ENCODE results near the gene CBLB.

Gene CBLB

DNA sequence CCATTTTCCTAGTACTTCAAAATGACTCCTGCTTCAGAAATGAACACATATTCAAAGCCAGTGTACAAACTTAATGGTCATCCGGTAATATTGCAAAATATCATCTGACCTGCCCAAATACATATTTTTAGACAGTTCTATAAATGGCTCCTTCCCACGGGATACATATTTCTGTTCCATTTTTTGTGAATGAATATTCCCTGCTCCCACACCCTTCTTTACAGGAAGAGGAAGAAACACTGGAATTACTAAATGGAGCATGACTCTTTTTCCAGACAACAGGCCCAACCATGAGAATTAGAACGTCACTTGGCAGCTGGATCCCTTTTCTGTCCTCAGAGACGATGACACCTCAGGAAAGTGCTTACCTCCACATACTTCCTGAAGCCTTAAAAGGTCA, 38.0 kb upstream of the CBLB start:
- DNase-seq (ENCODE audit: low read depth) = no peak
- TF ChIP-seq, protein P1, sequence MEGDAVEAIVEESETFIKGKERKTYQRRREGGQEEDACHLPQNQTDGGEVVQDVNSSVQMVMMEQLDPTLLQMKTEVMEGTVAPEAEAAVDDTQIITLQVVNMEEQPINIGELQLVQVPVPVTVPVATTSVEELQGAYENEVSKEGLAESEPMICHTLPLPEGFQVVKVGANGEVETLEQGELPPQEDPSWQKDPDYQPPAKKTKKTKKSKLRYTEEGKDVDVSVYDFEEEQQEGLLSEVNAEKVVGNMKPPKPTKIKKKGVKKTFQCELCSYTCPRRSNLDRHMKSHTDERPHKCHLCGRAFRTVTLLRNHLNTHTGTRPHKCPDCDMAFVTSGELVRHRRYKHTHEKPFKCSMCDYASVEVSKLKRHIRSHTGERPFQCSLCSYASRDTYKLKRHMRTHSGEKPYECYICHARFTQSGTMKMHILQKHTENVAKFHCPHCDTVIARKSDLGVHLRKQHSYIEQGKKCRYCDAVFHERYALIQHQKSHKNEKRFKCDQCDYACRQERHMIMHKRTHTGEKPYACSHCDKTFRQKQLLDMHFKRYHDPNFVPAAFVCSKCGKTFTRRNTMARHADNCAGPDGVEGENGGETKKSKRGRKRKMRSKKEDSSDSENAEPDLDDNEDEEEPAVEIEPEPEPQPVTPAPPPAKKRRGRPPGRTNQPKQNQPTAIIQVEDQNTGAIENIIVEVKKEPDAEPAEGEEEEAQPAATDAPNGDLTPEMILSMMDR (IDR thresholded peaks at IDR 0.05; ENCODE audit: control insufficient read depth, extremely low read depth, insufficient read depth) = no peak
- H3K4me3 ChIP-seq (ENCODE audit: low read depth, low read length) = no peak overlapping the region

- TF ChIP-seq, protein P1 (IDR thresholded peaks at IDR 0.05; ENCODE audit: control insufficient read depth, extremely low read depth, insufficient read depth) = no peak
- DNase-seq (ENCODE audit: low read depth) = no peak
- H3K4me3 ChIP-seq (ENCODE audit: low read depth, low read length) = no peak overlapping the region
Observed at GRCh38 chr3:105906345-105906744, 37.5 kb upstream of the CBLB start.

GRCh38 chr3:105905328-105905727, 36.5 kb upstream of the CBLB start:
- H3K4me3 ChIP-seq (ENCODE audit: low read depth, low read length) = no peak overlapping the region
- no peak for DNase-seq (ENCODE audit: low read depth)
- TF ChIP-seq, protein P1 (IDR thresholded peaks at IDR 0.05; ENCODE audit: control insufficient read depth, extremely low read depth, insufficient read depth) = no peak

GRCh38 chr3:105904678-105905284, 36.0 kb upstream of the CBLB start:
- DNase-seq (ENCODE audit: low read depth) = no peak
- TF ChIP-seq, protein P1 (IDR thresholded peaks at IDR 0.05; ENCODE audit: control insufficient read depth, extremely low read depth, insufficient read depth) = no peak
- H3K4me3 ChIP-seq (ENCODE audit: low read depth, low read length) = no peak overlapping the region

DNA sequence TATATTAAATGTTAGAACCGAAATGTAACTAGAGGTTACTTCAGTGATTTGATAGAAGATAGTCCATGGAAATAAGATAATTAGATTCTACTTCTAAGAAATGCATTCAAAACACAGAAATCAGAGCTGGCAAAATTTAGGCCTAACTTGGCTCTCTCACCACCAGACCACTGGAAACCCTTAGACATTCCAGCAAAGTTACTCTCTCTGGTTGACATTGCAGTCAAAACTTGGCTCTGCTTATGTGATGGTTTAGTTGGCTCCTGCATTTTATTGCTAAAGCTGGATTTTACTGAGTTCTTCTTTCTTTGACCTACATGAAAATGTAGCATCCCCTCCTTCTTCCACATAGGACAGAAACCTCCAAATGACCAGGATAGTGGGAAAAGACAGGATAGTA, 35.4 kb upstream of the CBLB start:
- H3K4me3 ChIP-seq (ENCODE audit: low read depth, low read length) = no peak overlapping the region
- TF ChIP-seq, protein P1 (IDR thresholded peaks at IDR 0.05; ENCODE audit: control insufficient read depth, extremely low read depth, insufficient read depth) = no peak
- no peak for DNase-seq (ENCODE audit: low read depth)

GRCh38 chr3:105899516-105899915, 30.7 kb upstream of the CBLB start:
- no peak overlapping the region for H3K4me3 ChIP-seq (ENCODE audit: low read depth, low read length)
- DNase-seq (ENCODE audit: low read depth) = no peak
- TF ChIP-seq, protein P1 (IDR thresholded peaks at IDR 0.05; ENCODE audit: control insufficient read depth, extremely low read depth, insufficient read depth) = no peak

GRCh38 chr3:105891101-105891500, 22.3 kb upstream of the CBLB start:
- DNase-seq (ENCODE audit: low read depth) = no peak
- no peak overlapping the region for H3K4me3 ChIP-seq (ENCODE audit: low read depth, low read length)
- TF ChIP-seq, protein P1 (IDR thresholded peaks at IDR 0.05; ENCODE audit: control insufficient read depth, extremely low read depth, insufficient read depth) = no peak

Measured in LNCaP clone FGC (cell line).